Activated effector memory CD4-positive, alpha-beta T cell treated with Interleukin-2 at 50 U/mL for 16 hours (primary cell): Measurements from ENCODE around the gene MAP3K2.
A peak's percentile ranks its signal among the peaks of the same experiment; 100 is the strongest.

Source experiments
- DNase-seq: peaks from one replicate; pipeline ENCODE4 v3.0.0-alpha.2; 2020

Gene MAP3K2

DNA sequence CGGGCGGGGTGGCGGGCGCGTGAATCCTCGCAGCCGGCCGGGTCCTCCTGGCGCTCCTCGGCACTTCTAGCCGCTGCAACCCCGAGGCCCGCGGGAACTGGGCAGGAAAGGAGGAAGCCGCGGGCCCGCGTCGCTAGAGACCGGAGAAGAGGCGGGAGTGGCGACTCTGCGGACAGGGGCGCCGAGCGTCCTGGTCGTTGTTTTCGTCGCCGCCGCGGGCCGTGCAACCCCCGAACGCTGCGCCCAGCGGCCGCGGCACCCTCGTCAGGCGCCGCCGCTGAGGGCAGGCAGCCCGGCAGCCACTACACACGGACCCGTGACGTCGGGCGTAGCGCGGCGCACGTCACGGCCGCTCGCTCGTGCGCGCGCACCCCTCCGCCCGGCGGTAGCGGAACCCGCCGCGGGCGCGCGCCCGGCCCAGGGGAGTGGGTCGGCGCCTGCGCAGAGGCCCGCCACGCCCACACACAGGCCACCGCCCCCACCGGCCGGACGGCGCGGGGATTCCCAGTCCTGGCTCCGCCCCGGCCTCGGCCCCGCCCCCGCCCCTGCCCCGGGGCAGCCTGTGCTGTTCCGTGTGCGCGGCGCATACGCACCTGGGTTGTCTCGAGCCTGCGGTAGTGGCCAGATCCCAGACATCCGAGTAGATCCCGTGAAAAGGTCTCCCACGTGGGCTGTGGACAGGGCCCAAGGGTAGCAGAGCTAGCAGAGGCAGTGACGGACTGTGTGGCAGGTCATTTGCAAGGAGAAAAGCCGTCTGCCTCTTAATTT is at the start of gene MAP3K2:
Gene MAP3K2 (minus strand): TSS at position 321 of the 768 bp plus-strand sequence. CDS start 44,846 bp downstream, outside the sequence.
- peak; percentile 94 for DNase-seq

DNA sequence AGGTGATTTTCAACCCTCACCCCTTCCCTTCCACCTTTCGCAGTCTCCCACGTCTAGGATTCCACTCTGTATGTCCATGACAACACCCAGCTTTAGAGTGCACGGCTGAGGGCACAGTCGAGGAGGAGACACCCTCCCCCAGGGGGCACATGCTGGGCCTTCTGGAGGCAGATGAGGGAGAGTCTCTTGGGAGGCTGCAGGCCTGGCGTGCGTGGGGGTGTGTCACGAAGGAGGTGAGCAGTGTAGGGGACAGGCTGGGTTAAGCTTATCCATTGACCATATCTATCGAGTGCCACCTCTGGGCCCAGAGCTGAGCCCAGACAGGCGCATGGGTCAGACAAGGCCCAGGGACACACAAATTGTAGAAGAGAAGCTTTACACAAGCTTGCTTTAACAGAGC is 49.3 kb upstream of the MAP3K2 start:
- no peak for DNase-seq

- DNase-seq, result no peak
Observed at GRCh38 chr2:127434515-127434914, 46.7 kb upstream of the MAP3K2 start.

- no peak for DNase-seq
Observed at GRCh38 chr2:127431408-127432023, 43.7 kb upstream of the MAP3K2 start.

DNA sequence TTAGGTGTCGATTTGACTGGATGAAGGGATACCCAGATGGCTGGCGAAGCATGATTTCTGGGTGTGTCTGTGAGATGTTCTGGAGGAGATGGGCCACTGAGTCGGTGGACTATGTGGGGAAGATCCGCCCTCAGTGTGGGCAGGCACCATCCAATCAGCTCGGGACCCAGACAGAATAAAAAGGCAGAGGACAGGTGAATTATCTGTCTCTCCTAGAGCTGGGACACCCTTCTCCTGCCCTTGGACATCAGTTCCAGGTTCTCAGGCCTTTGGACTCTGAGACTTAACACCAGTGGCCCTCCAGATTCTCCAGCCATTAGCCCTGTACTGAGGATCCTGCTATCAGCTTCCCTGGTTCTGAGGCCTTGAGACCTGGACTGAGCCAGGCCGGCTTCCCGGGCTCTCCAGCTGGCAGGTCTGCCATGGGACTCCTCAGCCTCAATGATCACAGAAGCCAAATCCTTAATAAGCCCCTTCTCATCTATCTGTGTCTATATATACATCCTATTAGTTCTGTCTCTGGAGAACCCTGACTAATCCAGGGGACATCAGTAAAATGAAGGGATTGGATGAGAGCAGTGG is 42.2 kb upstream of the MAP3K2 start:
- DNase-seq, result no peak

DNA sequence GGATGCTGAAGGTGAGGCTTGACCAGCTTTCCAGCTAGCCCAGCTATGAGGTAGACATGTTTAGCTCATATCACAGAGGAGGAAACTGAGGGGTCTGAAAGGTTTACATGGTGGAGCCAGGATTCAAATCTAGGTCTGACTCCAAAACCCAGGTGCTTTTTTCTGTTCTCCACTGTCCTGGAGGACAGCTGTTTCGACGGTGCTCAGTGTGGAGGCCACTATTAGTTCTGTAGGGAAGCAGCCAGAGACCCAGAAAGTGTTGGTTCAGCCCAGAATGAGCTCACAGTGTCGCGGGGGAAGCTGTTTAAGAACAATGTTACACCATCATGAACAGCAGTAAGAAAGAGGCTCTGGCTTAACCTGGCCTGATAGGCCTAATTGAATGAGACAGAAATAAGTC is 41.5 kb upstream of the MAP3K2 start:
- DNase-seq, result no peak

GRCh38 chr2:127428815-127429109 is 41.0 kb upstream of the MAP3K2 start:
- DNase-seq, result no peak

GRCh38 chr2:127428057-127428814 is 40.5 kb upstream of the MAP3K2 start:
- DNase-seq, result no peak

GRCh38 chr2:127427376-127428056 is 39.7 kb upstream of the MAP3K2 start:
- DNase-seq, result no peak

- DNase-seq, result no peak
Observed at GRCh38 chr2:127426501-127427354, 39.0 kb upstream of the MAP3K2 start.

DNA sequence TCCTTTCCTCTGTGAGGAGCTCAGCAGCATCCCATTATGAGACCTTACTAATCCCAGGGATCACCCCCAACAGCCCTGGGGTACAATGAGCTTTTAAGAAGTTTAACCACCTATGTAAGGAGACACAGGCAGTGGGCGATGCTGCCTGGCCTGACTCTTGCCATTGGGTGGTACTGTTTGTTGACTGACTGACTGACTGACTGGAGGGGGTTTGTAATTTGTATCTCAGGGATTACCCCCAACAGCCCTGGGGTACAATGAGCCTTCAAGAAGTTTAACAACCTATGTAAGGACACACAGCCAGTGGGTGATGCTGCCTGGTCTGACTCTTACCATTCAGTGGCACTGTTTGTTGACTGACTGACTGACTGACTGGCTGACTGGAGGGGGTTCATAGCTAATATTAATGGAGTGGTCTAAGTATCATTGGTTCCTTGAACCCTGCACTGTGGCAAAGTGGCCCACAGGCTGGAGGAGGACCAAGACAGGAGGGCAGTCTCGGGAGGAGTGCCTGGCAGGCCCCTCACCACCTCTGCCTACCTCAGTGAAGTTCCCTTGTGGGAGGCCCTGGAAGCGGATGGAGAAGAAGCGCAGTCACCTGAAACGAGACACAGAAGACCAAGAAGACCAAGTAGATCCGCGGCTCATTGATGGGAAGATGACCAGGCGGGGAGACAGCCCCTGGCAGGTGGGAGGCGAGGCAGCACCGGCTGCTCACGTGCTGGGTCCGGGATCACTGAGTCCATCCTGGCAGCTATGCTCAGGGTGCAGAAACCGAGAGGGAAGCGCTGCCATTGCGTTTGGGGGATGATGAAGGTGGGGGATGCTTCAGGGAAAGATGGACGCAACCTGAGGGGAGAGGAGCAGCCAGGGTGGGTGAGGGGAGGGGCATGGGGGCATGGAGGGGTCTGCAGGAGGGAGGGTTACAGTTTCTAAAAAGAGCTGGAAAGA is 38.0 kb upstream of the MAP3K2 start:
- no peak for DNase-seq

DNA sequence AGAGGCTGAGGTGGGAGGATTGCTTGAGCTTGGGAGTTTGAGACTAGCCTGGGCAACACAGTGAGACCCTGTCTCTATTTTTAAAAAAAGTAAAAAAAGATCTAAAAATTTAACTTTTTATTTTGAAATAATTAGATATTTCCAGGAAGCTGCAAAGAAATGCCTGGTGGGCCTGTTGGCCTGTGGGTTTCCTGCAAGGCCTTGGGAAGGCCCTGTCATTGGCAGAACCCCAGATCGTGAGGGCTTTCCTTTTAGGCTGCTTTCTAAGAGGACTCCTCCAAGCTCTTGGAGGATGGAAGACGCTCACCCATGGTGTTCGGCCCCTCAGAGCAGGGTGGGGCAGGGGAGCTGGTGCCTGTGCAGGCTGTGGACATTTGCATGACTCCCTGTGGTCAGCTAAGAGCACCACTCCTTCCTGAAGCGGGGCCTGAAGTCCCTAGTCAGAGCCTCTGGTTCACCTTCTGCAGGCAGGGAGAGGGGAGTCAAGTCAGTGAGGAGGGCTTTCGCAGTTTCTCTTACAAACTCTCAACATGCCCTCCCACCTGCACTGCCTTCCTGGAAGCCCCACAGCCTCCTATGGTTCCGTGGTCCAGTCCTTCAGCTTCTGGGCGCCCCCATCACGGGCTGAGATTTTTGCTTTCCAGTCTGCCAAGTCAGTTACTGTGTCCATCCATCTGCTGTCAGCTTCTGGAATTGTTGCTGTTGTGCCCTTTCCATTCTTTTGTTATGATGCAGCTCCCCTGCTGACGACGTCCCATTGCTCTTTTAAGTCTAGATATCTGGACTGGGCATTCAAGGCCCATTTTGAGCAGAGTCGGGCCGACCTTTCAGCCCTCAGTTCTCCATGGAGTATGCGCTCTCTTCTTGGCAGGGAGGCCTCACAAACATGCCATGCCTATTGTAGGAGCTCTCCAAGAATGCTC is 37.1 kb upstream of the MAP3K2 start:
- DNase-seq, result no peak

DNA sequence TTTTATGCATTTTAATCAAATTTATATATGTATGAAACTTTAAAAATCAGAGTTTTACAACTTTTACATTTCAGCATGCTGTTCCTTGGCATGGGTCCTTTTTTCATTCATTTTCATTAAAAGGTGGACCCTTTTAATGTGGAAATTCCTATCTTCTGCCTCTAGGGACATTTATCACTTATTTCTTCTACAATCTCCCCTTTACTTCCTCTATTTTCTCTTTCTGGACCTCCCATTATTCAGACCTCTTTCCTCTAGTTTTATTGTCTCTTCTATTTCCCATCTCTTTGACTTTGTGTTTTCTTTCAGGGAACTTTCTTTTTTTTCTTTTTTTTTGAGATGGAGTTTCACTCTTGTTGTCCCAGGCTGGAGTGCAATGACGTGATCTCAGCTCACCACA is 36.1 kb upstream of the MAP3K2 start:
- no peak for DNase-seq

GRCh38 chr2:127423478-127423843 is 35.7 kb upstream of the MAP3K2 start:
- no peak for DNase-seq

DNA sequence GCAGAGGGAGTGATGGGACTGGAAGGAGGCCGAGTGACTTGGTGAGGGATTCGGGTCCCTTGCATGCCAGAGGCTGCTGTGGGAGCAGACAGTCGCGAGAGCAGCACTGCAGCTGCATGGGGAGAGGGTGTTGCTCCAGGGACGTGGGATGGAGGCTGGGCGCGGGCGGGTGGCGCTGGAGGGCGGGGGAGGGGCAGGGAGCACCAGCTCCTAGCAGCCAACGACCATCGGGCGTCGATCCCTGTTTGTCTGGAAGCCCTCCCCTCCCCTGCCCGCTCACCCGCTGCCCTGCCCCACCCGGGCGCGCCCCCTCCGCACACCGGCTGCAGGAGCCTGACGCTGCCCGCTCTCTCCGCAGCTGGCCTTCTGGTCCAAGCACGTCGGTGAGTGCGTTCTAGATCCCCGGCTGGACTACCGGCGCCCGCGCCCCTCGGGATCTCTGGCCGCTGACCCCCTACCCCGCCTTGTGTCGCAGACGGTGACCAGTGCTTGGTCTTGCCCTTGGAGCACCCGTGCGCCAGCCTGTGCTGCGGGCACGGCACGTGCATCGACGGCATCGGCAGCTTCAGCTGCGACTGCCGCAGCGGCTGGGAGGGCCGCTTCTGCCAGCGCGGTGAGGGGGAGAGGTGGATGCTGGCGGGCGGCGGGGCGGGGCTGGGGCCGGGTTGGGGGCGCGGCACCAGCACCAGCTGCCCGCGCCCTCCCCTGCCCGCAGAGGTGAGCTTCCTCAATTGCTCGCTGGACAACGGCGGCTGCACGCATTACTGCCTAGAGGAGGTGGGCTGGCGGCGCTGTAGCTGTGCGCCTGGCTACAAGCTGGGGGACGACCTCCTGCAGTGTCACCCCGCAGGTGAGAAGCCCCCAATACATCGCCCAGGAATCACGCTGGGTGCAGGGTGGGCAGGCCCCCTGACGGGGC is 35.0 kb upstream of the MAP3K2 start:
- no peak for DNase-seq

DNA sequence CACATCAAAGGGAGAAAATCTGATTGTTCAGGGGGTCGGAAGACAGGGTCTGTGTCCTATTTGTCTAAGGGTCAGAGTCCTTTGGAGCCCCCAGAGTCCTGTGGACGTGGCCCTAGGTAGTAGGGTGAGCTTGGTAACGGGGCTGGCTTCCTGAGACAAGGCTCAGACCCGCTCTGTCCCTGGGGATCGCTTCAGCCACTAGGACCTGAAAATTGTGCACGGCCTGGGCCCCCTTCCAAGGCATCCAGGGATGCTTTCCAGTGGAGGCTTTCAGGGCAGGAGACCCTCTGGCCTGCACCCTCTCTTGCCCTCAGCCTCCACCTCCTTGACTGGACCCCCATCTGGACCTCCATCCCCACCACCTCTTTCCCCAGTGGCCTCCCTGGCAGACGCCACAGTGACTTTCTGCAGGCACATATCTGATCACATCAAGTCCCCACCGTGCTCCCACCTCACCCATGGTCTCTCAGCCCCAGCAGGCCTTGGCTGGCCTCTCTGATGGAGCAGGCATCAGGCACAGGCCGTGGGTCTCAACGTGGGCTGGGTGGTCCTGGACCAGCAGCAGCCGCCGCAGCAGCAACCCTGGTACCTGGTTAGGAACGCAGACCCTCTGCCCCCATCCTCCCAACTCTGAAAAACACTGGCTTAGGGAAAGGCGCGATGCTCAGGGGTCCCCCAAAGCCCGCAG is 34.2 kb upstream of the MAP3K2 start:
- no peak for DNase-seq

DNA sequence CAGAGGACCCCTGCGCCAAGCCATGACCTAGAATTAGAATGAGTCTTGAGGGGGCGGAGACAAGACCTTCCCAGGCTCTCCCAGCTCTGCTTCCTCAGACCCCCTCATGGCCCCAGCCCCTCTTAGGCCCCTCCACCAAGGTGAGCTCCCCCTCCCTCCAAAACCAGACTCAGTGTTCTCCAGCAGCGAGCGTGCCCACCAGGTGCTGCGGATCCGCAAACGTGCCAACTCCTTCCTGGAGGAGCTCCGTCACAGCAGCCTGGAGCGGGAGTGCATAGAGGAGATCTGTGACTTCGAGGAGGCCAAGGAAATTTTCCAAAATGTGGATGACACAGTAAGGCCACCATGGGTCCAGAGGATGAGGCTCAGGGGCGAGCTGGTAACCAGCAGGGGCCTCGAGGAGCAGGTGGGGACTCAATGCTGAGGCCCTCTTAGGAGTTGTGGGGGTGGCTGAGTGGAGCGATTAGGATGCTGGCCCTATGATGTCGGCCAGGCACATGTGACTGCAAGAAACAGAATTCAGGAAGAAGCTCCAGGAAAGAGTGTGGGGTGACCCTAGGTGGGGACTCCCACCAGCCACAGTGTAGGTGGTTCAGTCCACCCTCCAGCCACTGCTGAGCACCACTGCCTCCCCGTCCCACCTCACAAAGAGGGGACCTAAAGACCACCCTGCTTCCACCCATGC is 33.5 kb upstream of the MAP3K2 start:
- DNase-seq, result no peak
